OCI-LY7 (cell line): ENCODE measurements around the gene KDM1B.

Source experiments
- CTCF ChIP-seq: fragments of 200-600 bp; sonication (generic); conservative IDR thresholded peaks from 2 replicates; pipeline ENCODE4 v1.5.1; 2014; ENCODE audit warnings: mild to moderate bottlenecking, antibody characterized with exemption, low read length, moderate library complexity, mixed read lengths
- EZH2phosphoT487 ChIP-seq: fragments of 200-600 bp; sonication (generic); IDR thresholded peaks from 2 replicates; pipeline ENCODE4 v1.6.1; 2018; ENCODE audit warnings: low read depth, borderline replicate concordance, mild to moderate bottlenecking, mixed run types, antibody characterized with exemption, low read length, moderate library complexity, mixed read lengths

GRCh38 chr6:18213439-18213838, 58.2 kb downstream of the KDM1B start:
- TF ChIP-seq CTCF (no peak), EZH2phosphoT487 (no peak)
